ENCODE measurements around the gene SELENON.

Gene SELENON

DNA sequence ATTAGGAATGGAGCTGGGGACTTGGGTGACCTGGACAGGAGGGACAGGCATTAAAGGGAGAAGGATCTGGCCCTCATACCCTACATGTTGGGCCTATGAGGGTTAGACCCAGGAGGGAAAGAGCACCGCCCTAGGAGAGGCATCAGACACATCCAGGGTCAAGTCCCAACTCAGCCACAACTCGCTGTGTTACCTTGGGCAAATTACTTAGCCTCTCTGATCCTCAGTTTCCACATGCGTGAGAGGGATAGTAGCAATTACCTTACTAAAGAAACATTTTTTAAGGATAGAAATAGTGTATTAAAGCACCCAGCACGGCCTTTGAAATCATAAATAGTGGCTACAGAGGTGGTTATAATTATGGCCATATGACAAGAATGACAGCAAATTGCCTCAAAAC is 20.1 kb upstream of the SELENON start:
- no peak overlapping the region for H3K27ac ChIP-seq (replicated peaks; ENCODE audit: low read length)
- H2BK15ac ChIP-seq (ENCODE audit: low read length), result no peak overlapping the region
- no peaks in the 10 kb centered on the region for H3K27me3 ChIP-seq (ENCODE audit: control insufficient read depth in 3 of 3, insufficient read depth in 3 of 3, low read depth in 1 of 3, low read length in 3 of 3)
- no peak overlapping the region for H4K91ac ChIP-seq (ENCODE audit: low read depth, low read length, poor library complexity)
- H3K18ac ChIP-seq (ENCODE audit: low read length), result no peak overlapping the region
- H3K79me1 ChIP-seq (ENCODE audit: low read depth, low read length), result no peaks in the 10 kb centered on the region
- H2BK120ac ChIP-seq (ENCODE audit: low read depth, low read length), result no peak overlapping the region
- no peak overlapping the region for H2BK5ac ChIP-seq (ENCODE audit: low read length)
- no peak overlapping the region for H2AK5ac ChIP-seq (ENCODE audit: low read depth, low read length)
- no peak overlapping the region for H3K14ac ChIP-seq (ENCODE audit: low read length)
- DNase-seq (ENCODE audit: low spot score), result no peak
- H3K36me3 ChIP-seq (replicated peaks in 1 of 2; ENCODE audit: control insufficient read depth in 2 of 2, insufficient read depth in 2 of 2, low read length in 2 of 2), result no peaks in the 10 kb centered on the region
- no peak overlapping the region for H4K8ac ChIP-seq (ENCODE audit: low read depth, low read length)
- no peak overlapping the region for H2BK12ac ChIP-seq (ENCODE audit: low read length)
- no peak overlapping the region for H3K4me3 ChIP-seq (ENCODE audit: low read length in 2 of 2)
- H3K4me1 ChIP-seq (ENCODE audit: control insufficient read depth in 2 of 2, insufficient read depth in 1 of 2, low read depth in 1 of 2, low read length in 2 of 2), result peaks cover 16 to 35% of the 10 kb centered on the region in 2 donors
- no peak overlapping the region for H2AFZ ChIP-seq (ENCODE audit: low read length)
- no peak overlapping the region for H3K23ac ChIP-seq (ENCODE audit: low read depth, low read length, poor library complexity)
- H3K4ac ChIP-seq (ENCODE audit: low read length), result no peak overlapping the region
- WGBS, 2 donors (ENCODE audit: extremely low coverage in 2 of 2, insufficient read length in 2 of 2, insufficient replicate concordance in 1 of 2), result no CpG with 5 or more reads among the region's 4 CpGs
- H3K9me3 ChIP-seq (replicated peaks in 1 of 2; ENCODE audit: control insufficient read depth in 2 of 2, insufficient read depth in 1 of 2, low read depth in 1 of 2, low read length in 2 of 2), result no peaks in the 10 kb centered on the region
- no peak overlapping the region for H3K4me2 ChIP-seq (ENCODE audit: insufficient read depth, low read length, poor library complexity, severe bottlenecking)
- H3K9ac ChIP-seq (ENCODE audit: low read depth, low read length, poor library complexity), result no peak overlapping the region

DNA sequence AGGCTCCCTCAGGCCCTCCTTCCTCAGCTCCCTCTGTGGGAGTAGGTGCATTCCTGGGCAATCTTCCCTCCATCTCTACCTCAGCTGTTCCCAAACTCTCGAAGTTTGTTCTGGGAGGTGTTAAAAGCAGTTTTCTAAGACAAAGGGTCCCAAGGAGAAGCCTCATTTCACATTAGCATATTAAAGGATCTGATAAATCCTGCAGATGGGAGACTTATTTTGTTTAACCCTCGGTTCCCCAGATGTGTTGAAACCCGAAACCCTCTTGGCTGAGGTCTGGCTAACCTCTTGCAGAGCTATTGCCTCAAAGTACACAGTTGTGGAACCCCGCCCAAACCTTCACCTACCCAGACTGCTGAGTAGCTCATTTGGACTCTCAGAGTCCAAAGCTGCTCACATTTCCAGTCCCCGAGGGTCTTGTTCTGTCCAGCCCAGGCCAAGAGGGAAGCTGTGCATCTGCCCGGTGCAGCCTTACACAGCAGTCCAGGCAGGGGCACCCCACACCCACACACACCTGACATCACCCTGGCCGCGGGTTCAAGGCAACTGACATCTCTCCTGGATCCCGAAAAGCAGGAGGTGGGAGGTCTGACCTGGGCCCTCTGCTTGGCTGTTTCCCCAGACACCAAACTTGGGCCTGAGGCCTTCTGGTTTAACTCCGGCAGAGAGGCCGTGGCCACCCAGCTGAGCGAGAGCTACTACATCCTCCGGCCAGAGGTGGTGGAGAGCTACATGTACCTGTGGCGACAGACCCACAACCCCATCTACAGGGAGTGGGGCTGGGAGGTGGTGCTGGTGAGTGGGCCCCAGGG is 19.5 kb upstream of the SELENON start:
- H3K4me2 ChIP-seq (ENCODE audit: insufficient read depth, low read length, poor library complexity, severe bottlenecking), result no peak overlapping the region
- no peak overlapping the region for H4K8ac ChIP-seq (ENCODE audit: low read depth, low read length)
- H3K27ac ChIP-seq (replicated peaks; ENCODE audit: low read length), result no peak overlapping the region
- peak overlapping the region; percentile 82 for H2AK5ac ChIP-seq (ENCODE audit: low read depth, low read length)
- peak overlapping the region; percentile 35 for H2BK12ac ChIP-seq (ENCODE audit: low read length)
- H3K23ac ChIP-seq (ENCODE audit: low read depth, low read length, poor library complexity), result peak overlapping the region; percentile 61
- no peaks in the 10 kb centered on the region for H3K36me3 ChIP-seq (replicated peaks in 1 of 2; ENCODE audit: control insufficient read depth in 2 of 2, insufficient read depth in 2 of 2, low read length in 2 of 2)
- H3K18ac ChIP-seq (ENCODE audit: low read length), result peak overlapping the region; percentile 73
- DNase-seq (ENCODE audit: low spot score), result no peak
- H3K27me3 ChIP-seq (ENCODE audit: control insufficient read depth in 3 of 3, insufficient read depth in 3 of 3, low read depth in 1 of 3, low read length in 3 of 3), result no peaks in the 10 kb centered on the region
- H2BK120ac ChIP-seq (ENCODE audit: low read depth, low read length), result no peak overlapping the region
- no peak overlapping the region for H3K4ac ChIP-seq (ENCODE audit: low read length)
- no peaks in the 10 kb centered on the region for H3K9me3 ChIP-seq (replicated peaks in 1 of 2; ENCODE audit: control insufficient read depth in 2 of 2, insufficient read depth in 1 of 2, low read depth in 1 of 2, low read length in 2 of 2)
- H3K4me3 ChIP-seq (ENCODE audit: low read length in 2 of 2), result no peak overlapping the region
- no peak overlapping the region for H3K14ac ChIP-seq (ENCODE audit: low read length)
- no peak overlapping the region for H2AFZ ChIP-seq (ENCODE audit: low read length)
- peak overlapping the region; percentile 45 for H4K91ac ChIP-seq (ENCODE audit: low read depth, low read length, poor library complexity)
- H3K9ac ChIP-seq (ENCODE audit: low read depth, low read length, poor library complexity), result peak overlapping the region; percentile 36
- peaks cover 11 to 34% of the 10 kb centered on the region in 2 donors for H3K4me1 ChIP-seq (ENCODE audit: control insufficient read depth in 2 of 2, insufficient read depth in 1 of 2, low read depth in 1 of 2, low read length in 2 of 2)
- no peaks in the 10 kb centered on the region for H3K79me1 ChIP-seq (ENCODE audit: low read depth, low read length)
- peak overlapping the region; percentile 69 for H2BK15ac ChIP-seq (ENCODE audit: low read length)
- WGBS, 2 donors (ENCODE audit: extremely low coverage in 2 of 2, insufficient read length in 2 of 2, insufficient replicate concordance in 1 of 2), result no CpG with 5 or more reads among the region's 14 CpGs
- no peak overlapping the region for H2BK5ac ChIP-seq (ENCODE audit: low read length)

- DNase-seq (ENCODE audit: low spot score), result no peak
- no peak overlapping the region for H3K27ac ChIP-seq (replicated peaks; ENCODE audit: low read length)
- H3K4me3 ChIP-seq (ENCODE audit: low read length in 2 of 2), result no peak overlapping the region
- no peak overlapping the region for H4K8ac ChIP-seq (ENCODE audit: low read depth, low read length)
- H2AK5ac ChIP-seq (ENCODE audit: low read depth, low read length), result peak overlapping the region; percentile 82
- peak overlapping the region; percentile 73 for H3K18ac ChIP-seq (ENCODE audit: low read length)
- no peaks in the 10 kb centered on the region for H3K27me3 ChIP-seq (ENCODE audit: control insufficient read depth in 3 of 3, insufficient read depth in 3 of 3, low read depth in 1 of 3, low read length in 3 of 3)
- no peak overlapping the region for H3K4ac ChIP-seq (ENCODE audit: low read length)
- H3K36me3 ChIP-seq (replicated peaks in 1 of 2; ENCODE audit: control insufficient read depth in 2 of 2, insufficient read depth in 2 of 2, low read length in 2 of 2), result no peaks in the 10 kb centered on the region
- no peak overlapping the region for H2BK120ac ChIP-seq (ENCODE audit: low read depth, low read length)
- H3K4me2 ChIP-seq (ENCODE audit: insufficient read depth, low read length, poor library complexity, severe bottlenecking), result no peak overlapping the region
- no peak overlapping the region for H2AFZ ChIP-seq (ENCODE audit: low read length)
- H3K9ac ChIP-seq (ENCODE audit: low read depth, low read length, poor library complexity), result no peak overlapping the region
- no peak overlapping the region for H2BK5ac ChIP-seq (ENCODE audit: low read length)
- H3K23ac ChIP-seq (ENCODE audit: low read depth, low read length, poor library complexity), result peak overlapping the region; percentile 61
- H3K9me3 ChIP-seq (replicated peaks in 1 of 2; ENCODE audit: control insufficient read depth in 2 of 2, insufficient read depth in 1 of 2, low read depth in 1 of 2, low read length in 2 of 2), result no peaks in the 10 kb centered on the region
- no peaks in the 10 kb centered on the region for H3K79me1 ChIP-seq (ENCODE audit: low read depth, low read length)
- H3K14ac ChIP-seq (ENCODE audit: low read length), result no peak overlapping the region
- peak overlapping the region; percentile 69 for H2BK15ac ChIP-seq (ENCODE audit: low read length)
- H3K4me1 ChIP-seq (ENCODE audit: control insufficient read depth in 2 of 2, insufficient read depth in 1 of 2, low read depth in 1 of 2, low read length in 2 of 2), result peaks cover 11 to 39% of the 10 kb centered on the region in 2 donors
- peak overlapping the region; percentile 35 for H2BK12ac ChIP-seq (ENCODE audit: low read length)
- H4K91ac ChIP-seq (ENCODE audit: low read depth, low read length, poor library complexity), result no peak overlapping the region
- no CpG with 5 or more reads among the region's 3 CpGs for WGBS, 2 donors (ENCODE audit: extremely low coverage in 2 of 2, insufficient read length in 2 of 2, insufficient replicate concordance in 1 of 2)
Observed at GRCh38 chr1:25781130-25781433, 18.9 kb upstream of the SELENON start.

GRCh38 chr1:25782608-25783201 is 17.3 kb upstream of the SELENON start:
- Histone ChIP-seq H3K9ac (ENCODE audit: low read depth, low read length, poor library complexity) (no peak overlapping the region), H2AFZ (ENCODE audit: low read length) (no peak overlapping the region), H3K4ac (ENCODE audit: low read length) (no peak overlapping the region), H3K9me3 (replicated peaks in 1 of 2; ENCODE audit: control insufficient read depth in 2 of 2, insufficient read depth in 1 of 2, low read depth in 1 of 2, low read length in 2 of 2) (no peaks in the 10 kb centered on the region), H4K91ac (ENCODE audit: low read depth, low read length, poor library complexity) (no peak overlapping the region), H2BK15ac (ENCODE audit: low read length) (no peak overlapping the region), H2BK12ac (ENCODE audit: low read length) (peak overlapping the region; percentile 27), H3K23ac (ENCODE audit: low read depth, low read length, poor library complexity) (peak overlapping the region; percentile 77), H3K36me3 (replicated peaks in 1 of 2; ENCODE audit: control insufficient read depth in 2 of 2, insufficient read depth in 2 of 2, low read length in 2 of 2) (no peaks in the 10 kb centered on the region), H2BK5ac (ENCODE audit: low read length) (no peak overlapping the region), H3K14ac (ENCODE audit: low read length) (no peak overlapping the region), H2BK120ac (ENCODE audit: low read depth, low read length) (no peak overlapping the region), H3K4me2 (ENCODE audit: insufficient read depth, low read length, poor library complexity, severe bottlenecking) (no peak overlapping the region), H3K4me1 (ENCODE audit: control insufficient read depth in 2 of 2, insufficient read depth in 1 of 2, low read depth in 1 of 2, low read length in 2 of 2) (peaks cover 11 to 47% of the 10 kb centered on the region in 2 donors), H3K27me3 (ENCODE audit: control insufficient read depth in 3 of 3, insufficient read depth in 3 of 3, low read depth in 1 of 3, low read length in 3 of 3) (no peaks in the 10 kb centered on the region), H3K18ac (ENCODE audit: low read length) (no peak overlapping the region), H3K4me3 (ENCODE audit: low read length in 2 of 2) (no peak overlapping the region), H3K79me1 (ENCODE audit: low read depth, low read length) (no peaks in the 10 kb centered on the region), H2AK5ac (ENCODE audit: low read depth, low read length) (no peak overlapping the region), H4K8ac (ENCODE audit: low read depth, low read length) (no peak overlapping the region), H3K27ac (replicated peaks; ENCODE audit: low read length) (no peak overlapping the region)
- WGBS, 2 donors (ENCODE audit: extremely low coverage in 2 of 2, insufficient read length in 2 of 2, insufficient replicate concordance in 1 of 2), result no CpG with 5 or more reads among the region's 18 CpGs
- DNase-seq (ENCODE audit: low spot score), result no peak

Measured in neuronal stem cell (in vitro differentiated cells).